Fibroblast of lung (primary cell): ENCODE measurements around the gene RAB36.

Source experiments
- EZH2 ChIP-seq: IDR thresholded peaks from 2 replicates; pipeline ENCODE4 v1.5.1; 2012; ENCODE audit warnings: low read length, control low read depth, mild to moderate bottlenecking; ENCODE audit errors: missing control alignments
- TF ChIP-seq, protein P1 (sequence below), 2 donors: IDR thresholded peaks in 1 of 2; conservative IDR thresholded peaks in 1 of 2; 1 replicate in 1 of 2; 2 replicates in 1 of 2; pipeline ENCODE4 v1.5.1; 2011 to 2012; ENCODE audit warnings: low read length in 2 of 2, control low read depth in 1 of 2, inconsistent platforms in 1 of 2, low read depth in 1 of 2, mild to moderate bottlenecking in 1 of 2

GRCh38 chr22:23213581-23214334 lies 68.5 kb downstream of the RAB36 start:
- no peak for TF ChIP-seq EZH2
- TF ChIP-seq, protein P1, sequence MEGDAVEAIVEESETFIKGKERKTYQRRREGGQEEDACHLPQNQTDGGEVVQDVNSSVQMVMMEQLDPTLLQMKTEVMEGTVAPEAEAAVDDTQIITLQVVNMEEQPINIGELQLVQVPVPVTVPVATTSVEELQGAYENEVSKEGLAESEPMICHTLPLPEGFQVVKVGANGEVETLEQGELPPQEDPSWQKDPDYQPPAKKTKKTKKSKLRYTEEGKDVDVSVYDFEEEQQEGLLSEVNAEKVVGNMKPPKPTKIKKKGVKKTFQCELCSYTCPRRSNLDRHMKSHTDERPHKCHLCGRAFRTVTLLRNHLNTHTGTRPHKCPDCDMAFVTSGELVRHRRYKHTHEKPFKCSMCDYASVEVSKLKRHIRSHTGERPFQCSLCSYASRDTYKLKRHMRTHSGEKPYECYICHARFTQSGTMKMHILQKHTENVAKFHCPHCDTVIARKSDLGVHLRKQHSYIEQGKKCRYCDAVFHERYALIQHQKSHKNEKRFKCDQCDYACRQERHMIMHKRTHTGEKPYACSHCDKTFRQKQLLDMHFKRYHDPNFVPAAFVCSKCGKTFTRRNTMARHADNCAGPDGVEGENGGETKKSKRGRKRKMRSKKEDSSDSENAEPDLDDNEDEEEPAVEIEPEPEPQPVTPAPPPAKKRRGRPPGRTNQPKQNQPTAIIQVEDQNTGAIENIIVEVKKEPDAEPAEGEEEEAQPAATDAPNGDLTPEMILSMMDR (conservative IDR thresholded peaks at IDR 0.05 in 1 of 2, IDR thresholded peaks at IDR 0.05 in 1 of 2; ENCODE audit: low read depth in 1 of 2, low read length in 2 of 2), result no peak
